Measurements from ENCODE around the gene SDCBP2. TPM values are rescaled to one million over a fixed set of nuclear protein-coding genes. Genes with fewer than 3 reads are reported as not detected.
A peak's percentile ranks its signal among the peaks of the same experiment; 100 is the strongest.

SDCBP2 gene
- total and polyA plus RNA-seq, 2 of the 4 experiments (the other 2 are of a cell fraction): 0.54 to 1.3 TPM

GRCh38 chr20:1325173-1326030, 3.5 kb downstream of the SDCBP2 start:
- H2AFZ ChIP-seq (replicated peaks; ENCODE audit: low read length, poor library complexity): peak overlapping the region; percentile 90
- H4K20me1 ChIP-seq (ENCODE audit: insufficient read depth, low read length): no peaks in the 10 kb centered on the region; the same call in 1 of the 2 replicates
- 1% methylated on average over 18 of the region's 56 CpGs; no CpG with 5 or more reads in 1 of the 2 experiments for WGBS, 2 experiments (ENCODE audit: extremely low coverage in 2 of 2, insufficient read length in 1 of 2)
- H3K36me3 ChIP-seq (ENCODE audit: control insufficient read depth, insufficient read depth, low read length): no peaks in the 10 kb centered on the region
- dilution Hi-C loops (cut with HindIII; ENCODE audit: low sequenced_read_pairs, unreplicated experiment): no loop called here
- H2BK20ac ChIP-seq (ENCODE audit: low read depth, low read length): peak overlapping the region; percentile 87
- H3K9me3 ChIP-seq (ENCODE audit: control insufficient read depth, insufficient read depth, low read length): no peaks in the 10 kb centered on the region
- H3K27me3 ChIP-seq (ENCODE audit: control insufficient read depth, insufficient read depth, low read length): no peaks in the 10 kb centered on the region
- H3K79me1 ChIP-seq (ENCODE audit: low read depth in 1 of 2, low read length in 2 of 2): peaks cover 23 to 69% of the 10 kb centered on the region in 2 experiments
- peak overlapping the region; percentile 99 for H3K56ac ChIP-seq (ENCODE audit: extremely low read depth, insufficient read depth, low read length)
- H2AK9ac ChIP-seq (replicated peaks; ENCODE audit: low read depth, low read length, poor library complexity): peak overlapping the region; percentile 98
- peak overlapping the region; percentile 90 for H2BK120ac ChIP-seq (ENCODE audit: low read depth, low read length)
- H4K91ac ChIP-seq (ENCODE audit: insufficient read depth, low read depth, low read length): peak overlapping the region; percentile 96
- CTCF ChIA-PET: interaction anchor here (1.2 kb wide), 1 partner anchor 178 kb away, joined by 3 read pairs; no protein-coding TSS in a partner anchor
- H4K5ac ChIP-seq (ENCODE audit: low read depth, low read length): peak overlapping the region; percentile 81
- peak overlapping the region; percentile 93 to 95 for H4K8ac ChIP-seq (ENCODE audit: low read depth in 2 of 2, low read length in 2 of 2)
- peak overlapping the region; percentile 60 for H3K4me3 ChIP-seq (ENCODE audit: insufficient read depth, low read depth, low read length)
- no TSS peak for BruUV-seq (replicated peaks)
- H3K14ac ChIP-seq (replicated peaks; ENCODE audit: low read depth, low read length): peak overlapping the region; percentile 98
- peak overlapping the region; percentile 100 for H2BK15ac ChIP-seq (ENCODE audit: low read depth, low read length)
- peak overlapping the region; percentile 88 for H3K23ac ChIP-seq (ENCODE audit: low read depth, low read length)
- peak overlapping the region; percentile 89 for H3K27ac ChIP-seq (ENCODE audit: insufficient read depth, low read length)
- POLR2A ChIA-PET (ENCODE audit: unreplicated experiment): interaction anchor here (1.2 kb wide), 1 partner anchor 57 kb away, joined by 3 read pairs; no protein-coding TSS in a partner anchor
- peak overlapping the region; percentile 95 for H3K4me2 ChIP-seq (ENCODE audit: low read depth, low read length)
- peaks cover 34% of the 10 kb centered on the region for H3K4me1 ChIP-seq (ENCODE audit: control insufficient read depth, insufficient read depth, low read length)
- in situ Hi-C loops (cut with MboI; ENCODE audit: low sequenced_read_pairs): loop anchor here (25.0 kb wide), 1 partner anchor 512 kb away; no protein-coding TSS in a partner anchor
- peak overlapping the region; percentile 99 for H2BK5ac ChIP-seq (ENCODE audit: low read depth, low read length, poor library complexity, severe bottlenecking)
- peak overlapping the region; percentile 99 for H2AK5ac ChIP-seq (ENCODE audit: low read depth, low read length)
- peak overlapping the region; percentile 85 for H3K9ac ChIP-seq (ENCODE audit: low read depth, low read length)
- H3K18ac ChIP-seq (ENCODE audit: low read depth, low read length): peak overlapping the region; percentile 84
- H3K9me1 ChIP-seq (ENCODE audit: insufficient read depth, low read length): peaks cover 36% of the 10 kb centered on the region
- DNase-seq (peak; percentile 97), ATAC-seq (ENCODE audit: low read depth) (peak; percentile 80)
- intact Hi-C loops (cut with micrococcal nuclease): loop anchor here (5.0 kb wide), 1 partner anchor 52 kb away; no protein-coding TSS in a partner anchor
- H3K4ac ChIP-seq (ENCODE audit: low read depth, low read length): peak overlapping the region; percentile 98
- TF ChIP-seq NFE2L2 (IDR thresholded peaks at IDR 0.05; ENCODE audit: low read depth, low read length) (peak; percentile 46), MXI1 (IDR thresholded peaks at IDR 0.05; ENCODE audit: borderline replicate concordance, low read depth, low read length) (peak; percentile 90), RCOR1 (IDR thresholded peaks at IDR 0.05; ENCODE audit: insufficient replicate concordance, low read length) (no peak), MAFK (IDR thresholded peaks at IDR 0.05; ENCODE audit: low read depth, low read length) (peak; percentile 43), CHD1 (IDR thresholded peaks at IDR 0.05; ENCODE audit: low read depth, low read length) (no peak; the same call in 1 of the 2 replicates), RFX5 (IDR thresholded peaks at IDR 0.05; ENCODE audit: low read depth, low read length) (no peak), CEBPB (IDR thresholded peaks at IDR 0.05; ENCODE audit: low read depth, low read length) (peak; percentile 81), FOS (IDR thresholded peaks at IDR 0.05; ENCODE audit: low read depth, low read length) (peak; percentile 55), USF2 (IDR thresholded peaks at IDR 0.05; ENCODE audit: low read depth, low read length) (peak; percentile 11; the same call in 1 of the 2 replicates), BHLHE40 (IDR thresholded peaks at IDR 0.05; ENCODE audit: low read depth, low read length) (0 out of 2 replicates have a peak, but pooled peaks have one; percentile 26), POLR2A (IDR thresholded peaks at IDR 0.05; ENCODE audit: low read depth, low read length) (peak; percentile 97), ELK1 (IDR thresholded peaks at IDR 0.05; ENCODE audit: borderline replicate concordance, low read depth, low read length) (peak; percentile 76; the same call in 1 of the 2 replicates), CTCF (conservative IDR thresholded peaks at IDR 0.05; ENCODE audit: low read depth, low read length) (no peak; the same call in 1 of the 2 replicates)

Data from IMR-90 (cell line).